H1 (cell line): Measurements from ENCODE around the gene LRRC37A3. TPM values are rescaled to one million over a fixed set of nuclear protein-coding genes. Genes with fewer than 3 reads are reported as not detected.
"Not testable (repeated sequence)": the region's sequence is repeated elsewhere in the genome, so short reads cannot be mapped to it uniquely, and the experiment has no call there.

Experiments
- CTCF ChIA-PET: fragments of 300-600 bp; sonication (Branson Sonifier 250); formaldehyde crosslinking; loops from one replicate; lab custom pipeline; 2021; ENCODE audit not compliant: partially characterized antibody; lab: Charles Lee
- POLR2A ChIA-PET: fragments of 300-600 bp; sonication (Branson Sonifier 250); formaldehyde crosslinking; loops from one replicate; lab custom pipeline; 2021; ENCODE audit warnings: inconsistent platforms; ENCODE audit not compliant: partially characterized antibody; lab: Charles Lee
- DNase-seq, 2 experiments: peaks; one replicate each; pipeline versions ENCODE4 v3.0.0 to v3.0.0-alpha.2; 2010 to 2022; ENCODE audit warnings: low spot score in 2 of 2, low read depth in 1 of 2, mixed read lengths in 1 of 2
- FAIRE-seq: peaks from 2 replicates; lab custom pipeline; 2011; peaks lifted over from hg19 to GRCh38; lab: Jason Lieb, UNC
- H2AFZ ChIP-seq: 2 replicates; pipeline ENCODE4 v1.8.1; 2012; ENCODE audit warnings: low read length, inconsistent platforms
- H2AK5ac ChIP-seq: 2 replicates; pipeline ENCODE4 v1.6.1; 2013; ENCODE audit warnings: low read depth, low read length
- H2BK120ac ChIP-seq: replicated peaks from 2 replicates; pipeline ENCODE3; 2013; ENCODE audit warnings: low read depth, low read length, inconsistent platforms
- H2BK12ac ChIP-seq: 2 replicates; pipeline ENCODE4 v1.6.1; 2013; ENCODE audit warnings: low read depth, low read length
- H2BK15ac ChIP-seq: 2 replicates; pipeline ENCODE4 v1.6.1; 2013; ENCODE audit warnings: low read length
- H2BK20ac ChIP-seq: 2 replicates; pipeline ENCODE4 v1.6.1; 2013; ENCODE audit warnings: low read length
- H2BK5ac ChIP-seq: 2 replicates; pipeline ENCODE4 v1.6.1; 2013; ENCODE audit warnings: low read depth, low read length
- H3K14ac ChIP-seq: 2 replicates; pipeline ENCODE4 v1.6.1; 2013; ENCODE audit warnings: inconsistent platforms; ENCODE audit not compliant: insufficient read length
- H3K18ac ChIP-seq: 2 replicates; pipeline ENCODE4 v1.6.1; 2013; ENCODE audit warnings: low read length; ENCODE audit errors: extremely low read depth
- H3K23ac ChIP-seq: 2 replicates; pipeline ENCODE4 v1.6.1; 2013; ENCODE audit warnings: inconsistent platforms; ENCODE audit not compliant: insufficient read length
- H3K23me2 ChIP-seq: 2 replicates; pipeline ENCODE4 v1.6.1; 2013; ENCODE audit warnings: low read depth, low read length
- H3K27ac ChIP-seq: 2 replicates; pipeline ENCODE4 v1.6.1; 2011; ENCODE audit warnings: low read depth, low read length, inconsistent platforms
- H3K27me3 ChIP-seq, 4 experiments: replicated peaks in 1 of 4; 1 replicate in 1 of 4; 2 replicates in 3 of 4; pipeline versions ENCODE4 v1.6.1 to v1.8.1; 2011 to 2013; ENCODE audit warnings: low read length in 3 of 4, mild to moderate bottlenecking in 3 of 4, inconsistent platforms in 2 of 4, mixed read lengths in 2 of 4, moderate library complexity in 1 of 4; ENCODE audit not compliant: control insufficient read depth in 3 of 4, insufficient read depth in 3 of 4; ENCODE audit errors: extremely low read depth in 1 of 4
- H3K36me3 ChIP-seq, 4 experiments: 2 replicates each; pipeline versions ENCODE4 v1.6.1 to v1.8.1; 2011 to 2013; ENCODE audit warnings: mild to moderate bottlenecking in 4 of 4, low read length in 3 of 4, moderate library complexity in 2 of 4, control low read depth in 1 of 4, inconsistent platforms in 1 of 4; ENCODE audit not compliant: insufficient read depth in 4 of 4, control insufficient read depth in 2 of 4
- H3K4ac ChIP-seq: replicated peaks from 2 replicates; pipeline ENCODE3; 2013; ENCODE audit warnings: low read length, low read depth, mixed read lengths, inconsistent platforms; ENCODE audit not compliant: insufficient read length
- H3K4me1 ChIP-seq, 4 experiments: replicated peaks in 1 of 4; 1 replicate in 1 of 4; 2 replicates in 3 of 4; pipeline versions ENCODE4 v1.6.1 to v1.8.1; 2011 to 2013; ENCODE audit warnings: low read length in 3 of 4, inconsistent platforms in 2 of 4, mixed read lengths in 1 of 4; ENCODE audit not compliant: insufficient read depth in 4 of 4, control insufficient read depth in 3 of 4
- H3K4me2 ChIP-seq, 2 experiments: 2 replicates each; pipeline versions ENCODE4 v1.6.1 to v1.8.1; 2011 to 2013; ENCODE audit warnings: low read depth in 2 of 2, low read length in 2 of 2, control low read depth in 1 of 2, inconsistent platforms in 1 of 2, mild to moderate bottlenecking in 1 of 2; ENCODE audit not compliant: insufficient read depth in 1 of 2
- H3K4me3 ChIP-seq, 4 experiments: fragments of 200-600, 300-600 bp in 1 of 4; sonication (generic), shearing (Covaris generic), sonication (Bioruptor Twin) in 1 of 4; 2 replicates each; pipeline versions ENCODE4 v1.5.1 to v1.8.1; 2011 to 2016; ENCODE audit warnings: low read length in 4 of 4, low read depth in 3 of 4, control low read depth in 2 of 4, inconsistent platforms in 2 of 4, mild to moderate bottlenecking in 2 of 4, mixed read lengths in 1 of 4, moderate library complexity in 1 of 4; ENCODE audit not compliant: insufficient read depth in 2 of 4; ENCODE audit errors: extremely low read depth in 1 of 4
- H3K56ac ChIP-seq: replicated peaks from 2 replicates; pipeline ENCODE3; 2013; ENCODE audit warnings: low read depth, mild to moderate bottlenecking, mixed read lengths, low read length, inconsistent platforms; ENCODE audit not compliant: insufficient read length
- H3K79me1 ChIP-seq: 2 replicates; pipeline ENCODE4 v1.6.1; 2013; ENCODE audit warnings: low read depth, low read length, control low read depth
- H3K79me2 ChIP-seq, 2 experiments: 2 replicates each; pipeline versions ENCODE4 v1.6.1 to v1.8.1; 2012 to 2013; ENCODE audit warnings: low read length in 2 of 2, mild to moderate bottlenecking in 2 of 2, inconsistent platforms in 1 of 2; ENCODE audit not compliant: insufficient read depth in 2 of 2, control insufficient read depth in 1 of 2
- H3K9ac ChIP-seq, 4 experiments: replicated peaks in 1 of 4; 1 replicate in 1 of 4; 2 replicates in 3 of 4; pipeline versions ENCODE4 v1.6.1 to v1.8.1; 2011 to 2013; ENCODE audit warnings: low read depth in 3 of 4, low read length in 3 of 4, control low read depth in 2 of 4, mild to moderate bottlenecking in 2 of 4, moderate library complexity in 2 of 4, inconsistent platforms in 1 of 4; ENCODE audit errors: extremely low read depth in 1 of 4
- H3K9me3 ChIP-seq, 2 experiments: 2 replicates each; pipeline versions ENCODE4 v1.6.1 to v1.8.1; 2012 to 2013; ENCODE audit warnings: mild to moderate bottlenecking in 2 of 2, moderate library complexity in 2 of 2, control low read depth in 1 of 2, inconsistent platforms in 1 of 2, low read depth in 1 of 2, low read length in 1 of 2, mixed read lengths in 1 of 2; ENCODE audit not compliant: insufficient read depth in 2 of 2
- H4K20me1 ChIP-seq, 2 experiments: replicated peaks in 1 of 2; 2 replicates each; pipeline versions ENCODE3 to v1.8.1; 2011 to 2013; ENCODE audit warnings: inconsistent platforms in 2 of 2, low read length in 2 of 2, mild to moderate bottlenecking in 1 of 2; ENCODE audit not compliant: insufficient read depth in 2 of 2, control insufficient read depth in 1 of 2
- H4K5ac ChIP-seq: 2 replicates; pipeline ENCODE4 v1.6.1; 2013; ENCODE audit warnings: low read length, low read depth, mixed read lengths, inconsistent platforms; ENCODE audit not compliant: insufficient read length
- H4K8ac ChIP-seq: 2 replicates; pipeline ENCODE4 v1.8.0; 2013; ENCODE audit warnings: mild to moderate bottlenecking, moderate library complexity, low read length, inconsistent platforms; ENCODE audit not compliant: insufficient read depth; ENCODE audit errors: extremely low read depth
- H4K91ac ChIP-seq: replicated peaks from 2 replicates; pipeline ENCODE3; 2013; ENCODE audit warnings: low read length, mixed read lengths, inconsistent platforms; ENCODE audit not compliant: insufficient read length
- WGBS, 2 experiments: shearing (Covaris generic) in 1 of 2; methylation state at CpG; one replicate each; pipeline versions ENCODE4 v1.1.6 to v1.1.7; 2013 to 2015; ENCODE audit warnings: low lambda C conversion rate in 2 of 2, mixed read lengths in 2 of 2, inconsistent platforms in 1 of 2, low coverage in 1 of 2, missing lambda C conversion rate in 1 of 2; ENCODE audit not compliant: insufficient replicate concordance in 2 of 2, insufficient coverage in 1 of 2, insufficient read length in 1 of 2; ENCODE audit errors: extremely low coverage in 1 of 2, missing lambda C conversion rate in 1 of 2; 5-methylcytosine and 5-hydroxymethylcytosine counted together
- polyA plus RNA-seq, 7 experiments: library from polyadenylated mRNA; depleted of rRNA in 3 of 7; stranded (reverse) in 5 of 7; unstranded in 2 of 7; fragments of >200 nt in 5 of 7; fragments of 200-250 nt in 2 of 7; gene quantifications; 1 replicate in 5 of 7; 2 replicates in 1 of 7; 4 replicates in 1 of 7; pipeline versions ENCODE4 v1.2.1 to v1.2.3, GENCODE V29; 2011 to 2013; ENCODE audit warnings: missing spikeins in 2 of 7, mixed read lengths in 2 of 7
- total RNA-seq: library from RNA; stranded (reverse); fragmentation: NEBNext Ultra II Directional; extraction: Animal tissue kit (Norgen Biotek cat#: 25700); gene quantifications from 2 replicates; pipeline ENCODE4 v1.2.1, GENCODE V29; 2021

The LRRC37A3 gene
- total and polyA plus RNA-seq, 2 of the 8 experiments (the other 6 are each of a cell fraction or from before 2014, with no cell fraction given): 2.7 to 9.4 TPM

GRCh38 chr17:64963814-64964213, 44.5 kb upstream of the LRRC37A3 start:
- CTCF ChIA-PET: interaction anchor here (5.5 kb wide), 1 partner anchor 23 kb away, joined by 53 read pairs; no protein-coding TSS in a partner anchor
- H3K4me3 ChIP-seq, H4K20me1 ChIP-seq, H4K5ac ChIP-seq, H3K18ac ChIP-seq, H3K56ac ChIP-seq, H3K79me1 ChIP-seq, H2BK5ac ChIP-seq, H4K8ac ChIP-seq, H3K27ac ChIP-seq, H2BK120ac ChIP-seq, H4K91ac ChIP-seq, H3K23ac ChIP-seq, H2AFZ ChIP-seq, H3K79me2 ChIP-seq, H3K9ac ChIP-seq, H2BK20ac ChIP-seq, H3K14ac ChIP-seq, H3K23me2 ChIP-seq, H3K4ac ChIP-seq, H2AK5ac ChIP-seq, FAIRE-seq, H3K36me3 ChIP-seq, H3K4me1 ChIP-seq, DNase-seq, H2BK15ac ChIP-seq, H3K4me2 ChIP-seq, H3K27me3 ChIP-seq, H2BK12ac ChIP-seq, H3K9me3 ChIP-seq: not testable (repeated sequence)
- POLR2A ChIA-PET: interaction anchor here (2.4 kb wide), 1 partner anchor 12 kb away, joined by 13 read pairs; no protein-coding TSS in a partner anchor
- WGBS, 2 experiments: 96% methylated on average over 2 of the region's 2 CpGs; no CpG with 5 or more reads in 1 of the 2 experiments
